H1 (cell line): Measurements from ENCODE around the gene PTPRD. TPM values are rescaled to one million over a fixed set of nuclear protein-coding genes. Genes with fewer than 3 reads are reported as not detected.

ENCODE experiments used
- CTCF ChIA-PET: fragments of 300-600 bp; sonication (Branson Sonifier 250); formaldehyde crosslinking; loops from one replicate; lab custom pipeline; 2021; ENCODE audit not compliant: partially characterized antibody; lab: Charles Lee
- POLR2A ChIA-PET: fragments of 300-600 bp; sonication (Branson Sonifier 250); formaldehyde crosslinking; loops from one replicate; lab custom pipeline; 2021; ENCODE audit warnings: inconsistent platforms; ENCODE audit not compliant: partially characterized antibody; lab: Charles Lee
- DNase-seq, 2 experiments: peaks; one replicate each; pipeline versions ENCODE4 v3.0.0 to v3.0.0-alpha.2; 2010 to 2022; ENCODE audit warnings: low spot score in 2 of 2, low read depth in 1 of 2, mixed read lengths in 1 of 2
- FAIRE-seq: peaks from 2 replicates; lab custom pipeline; 2011; peaks lifted over from hg19 to GRCh38; lab: Jason Lieb, UNC
- H2AFZ ChIP-seq: 2 replicates; pipeline ENCODE4 v1.8.1; 2012; ENCODE audit warnings: low read length, inconsistent platforms
- H2AK5ac ChIP-seq: 2 replicates; pipeline ENCODE4 v1.6.1; 2013; ENCODE audit warnings: low read depth, low read length
- H2BK120ac ChIP-seq: replicated peaks from 2 replicates; pipeline ENCODE3; 2013; ENCODE audit warnings: low read depth, low read length, inconsistent platforms
- H2BK12ac ChIP-seq: 2 replicates; pipeline ENCODE4 v1.6.1; 2013; ENCODE audit warnings: low read depth, low read length
- H2BK15ac ChIP-seq: 2 replicates; pipeline ENCODE4 v1.6.1; 2013; ENCODE audit warnings: low read length
- H2BK20ac ChIP-seq: 2 replicates; pipeline ENCODE4 v1.6.1; 2013; ENCODE audit warnings: low read length
- H2BK5ac ChIP-seq: 2 replicates; pipeline ENCODE4 v1.6.1; 2013; ENCODE audit warnings: low read depth, low read length
- H3K14ac ChIP-seq: 2 replicates; pipeline ENCODE4 v1.6.1; 2013; ENCODE audit warnings: inconsistent platforms; ENCODE audit not compliant: insufficient read length
- H3K18ac ChIP-seq: 2 replicates; pipeline ENCODE4 v1.6.1; 2013; ENCODE audit warnings: low read length; ENCODE audit errors: extremely low read depth
- H3K23ac ChIP-seq: 2 replicates; pipeline ENCODE4 v1.6.1; 2013; ENCODE audit warnings: inconsistent platforms; ENCODE audit not compliant: insufficient read length
- H3K23me2 ChIP-seq: 2 replicates; pipeline ENCODE4 v1.6.1; 2013; ENCODE audit warnings: low read depth, low read length
- H3K27ac ChIP-seq: 2 replicates; pipeline ENCODE4 v1.6.1; 2011; ENCODE audit warnings: low read depth, low read length, inconsistent platforms
- H3K27me3 ChIP-seq, 4 experiments: replicated peaks in 1 of 4; 1 replicate in 1 of 4; 2 replicates in 3 of 4; pipeline versions ENCODE4 v1.6.1 to v1.8.1; 2011 to 2013; ENCODE audit warnings: low read length in 3 of 4, mild to moderate bottlenecking in 3 of 4, inconsistent platforms in 2 of 4, mixed read lengths in 2 of 4, moderate library complexity in 1 of 4; ENCODE audit not compliant: control insufficient read depth in 3 of 4, insufficient read depth in 3 of 4; ENCODE audit errors: extremely low read depth in 1 of 4
- H3K36me3 ChIP-seq, 4 experiments: 2 replicates each; pipeline versions ENCODE4 v1.6.1 to v1.8.1; 2011 to 2013; ENCODE audit warnings: mild to moderate bottlenecking in 4 of 4, low read length in 3 of 4, moderate library complexity in 2 of 4, control low read depth in 1 of 4, inconsistent platforms in 1 of 4; ENCODE audit not compliant: insufficient read depth in 4 of 4, control insufficient read depth in 2 of 4
- H3K4ac ChIP-seq: replicated peaks from 2 replicates; pipeline ENCODE3; 2013; ENCODE audit warnings: low read length, low read depth, mixed read lengths, inconsistent platforms; ENCODE audit not compliant: insufficient read length
- H3K4me1 ChIP-seq, 4 experiments: replicated peaks in 1 of 4; 1 replicate in 1 of 4; 2 replicates in 3 of 4; pipeline versions ENCODE4 v1.6.1 to v1.8.1; 2011 to 2013; ENCODE audit warnings: low read length in 3 of 4, inconsistent platforms in 2 of 4, mixed read lengths in 1 of 4; ENCODE audit not compliant: insufficient read depth in 4 of 4, control insufficient read depth in 3 of 4
- H3K4me2 ChIP-seq, 2 experiments: 2 replicates each; pipeline versions ENCODE4 v1.6.1 to v1.8.1; 2011 to 2013; ENCODE audit warnings: low read depth in 2 of 2, low read length in 2 of 2, control low read depth in 1 of 2, inconsistent platforms in 1 of 2, mild to moderate bottlenecking in 1 of 2; ENCODE audit not compliant: insufficient read depth in 1 of 2
- H3K4me3 ChIP-seq, 4 experiments: fragments of 200-600, 300-600 bp in 1 of 4; sonication (generic), shearing (Covaris generic), sonication (Bioruptor Twin) in 1 of 4; 2 replicates each; pipeline versions ENCODE4 v1.5.1 to v1.8.1; 2011 to 2016; ENCODE audit warnings: low read length in 4 of 4, low read depth in 3 of 4, control low read depth in 2 of 4, inconsistent platforms in 2 of 4, mild to moderate bottlenecking in 2 of 4, mixed read lengths in 1 of 4, moderate library complexity in 1 of 4; ENCODE audit not compliant: insufficient read depth in 2 of 4; ENCODE audit errors: extremely low read depth in 1 of 4
- H3K56ac ChIP-seq: replicated peaks from 2 replicates; pipeline ENCODE3; 2013; ENCODE audit warnings: low read depth, mild to moderate bottlenecking, mixed read lengths, low read length, inconsistent platforms; ENCODE audit not compliant: insufficient read length
- H3K79me1 ChIP-seq: 2 replicates; pipeline ENCODE4 v1.6.1; 2013; ENCODE audit warnings: low read depth, low read length, control low read depth
- H3K79me2 ChIP-seq, 2 experiments: 2 replicates each; pipeline versions ENCODE4 v1.6.1 to v1.8.1; 2012 to 2013; ENCODE audit warnings: low read length in 2 of 2, mild to moderate bottlenecking in 2 of 2, inconsistent platforms in 1 of 2; ENCODE audit not compliant: insufficient read depth in 2 of 2, control insufficient read depth in 1 of 2
- H3K9ac ChIP-seq, 4 experiments: replicated peaks in 1 of 4; 1 replicate in 1 of 4; 2 replicates in 3 of 4; pipeline versions ENCODE4 v1.6.1 to v1.8.1; 2011 to 2013; ENCODE audit warnings: low read depth in 3 of 4, low read length in 3 of 4, control low read depth in 2 of 4, mild to moderate bottlenecking in 2 of 4, moderate library complexity in 2 of 4, inconsistent platforms in 1 of 4; ENCODE audit errors: extremely low read depth in 1 of 4
- H3K9me3 ChIP-seq, 2 experiments: 2 replicates each; pipeline versions ENCODE4 v1.6.1 to v1.8.1; 2012 to 2013; ENCODE audit warnings: mild to moderate bottlenecking in 2 of 2, moderate library complexity in 2 of 2, control low read depth in 1 of 2, inconsistent platforms in 1 of 2, low read depth in 1 of 2, low read length in 1 of 2, mixed read lengths in 1 of 2; ENCODE audit not compliant: insufficient read depth in 2 of 2
- H4K20me1 ChIP-seq, 2 experiments: replicated peaks in 1 of 2; 2 replicates each; pipeline versions ENCODE3 to v1.8.1; 2011 to 2013; ENCODE audit warnings: inconsistent platforms in 2 of 2, low read length in 2 of 2, mild to moderate bottlenecking in 1 of 2; ENCODE audit not compliant: insufficient read depth in 2 of 2, control insufficient read depth in 1 of 2
- H4K5ac ChIP-seq: 2 replicates; pipeline ENCODE4 v1.6.1; 2013; ENCODE audit warnings: low read length, low read depth, mixed read lengths, inconsistent platforms; ENCODE audit not compliant: insufficient read length
- H4K8ac ChIP-seq: 2 replicates; pipeline ENCODE4 v1.8.0; 2013; ENCODE audit warnings: mild to moderate bottlenecking, moderate library complexity, low read length, inconsistent platforms; ENCODE audit not compliant: insufficient read depth; ENCODE audit errors: extremely low read depth
- H4K91ac ChIP-seq: replicated peaks from 2 replicates; pipeline ENCODE3; 2013; ENCODE audit warnings: low read length, mixed read lengths, inconsistent platforms; ENCODE audit not compliant: insufficient read length
- ATF2 ChIP-seq: IDR thresholded peaks from 2 replicates; pipeline ENCODE4 v1.6.1; 2012; ENCODE audit warnings: low read length, inconsistent platforms
- CBX8 ChIP-seq: fragments of 300-800, 300-1000 bp; sonication (generic); IDR thresholded peaks from 2 replicates; pipeline ENCODE4 v1.7.1; 2016; ENCODE audit warnings: low read depth, low read length, borderline replicate concordance
- CHD1 ChIP-seq: IDR thresholded peaks from 2 replicates; pipeline ENCODE4 v1.6.1; 2012; ENCODE audit warnings: low read depth, low read length, improper control_type of control experiment
- CTBP2 ChIP-seq: IDR thresholded peaks from 2 replicates; pipeline ENCODE4 v1.7.0; 2011; ENCODE audit warnings: borderline replicate concordance, mild to moderate bottlenecking, moderate library complexity, mixed read lengths, low read length; ENCODE audit not compliant: insufficient read depth, insufficient read length
- EP300 ChIP-seq, 2 experiments: IDR thresholded peaks; 1 replicate in 1 of 2; 2 replicates in 1 of 2; pipeline ENCODE4 v1.6.1; 2011 to 2012; ENCODE audit warnings: low read depth in 2 of 2, low read length in 2 of 2, mild to moderate bottlenecking in 2 of 2, borderline replicate concordance in 1 of 2, inconsistent platforms in 1 of 2, moderate library complexity in 1 of 2
- EZH2 ChIP-seq: fragments of 200-600 bp; sonication (generic); IDR thresholded peaks from 2 replicates; pipeline ENCODE4 v1.7.1; 2012; ENCODE audit warnings: low read depth, mild to moderate bottlenecking, moderate library complexity, low read length, inconsistent platforms; ENCODE audit not compliant: severe bottlenecking
- KDM1A ChIP-seq: fragments of 200-600, 300-600 bp; sonication (generic); IDR thresholded peaks from 2 replicates; pipeline ENCODE4 v1.7.1; 2016; ENCODE audit warnings: mild to moderate bottlenecking, low read length, borderline replicate concordance
- KDM5A ChIP-seq: fragments of 200-600 bp; IDR thresholded peaks from 2 replicates; pipeline ENCODE4 v1.7.1; 2012; ENCODE audit warnings: mild to moderate bottlenecking, low read length, inconsistent platforms, mixed read lengths
- MAFK ChIP-seq: IDR thresholded peaks from 2 replicates; pipeline ENCODE4 v1.6.1; 2012; ENCODE audit warnings: low read depth, mild to moderate bottlenecking, improper control_type of control experiment, low read length
- SAP30 ChIP-seq: fragments of 300-600 bp; sonication (generic); IDR thresholded peaks from 2 replicates; pipeline ENCODE4 v1.7.1; 2012; ENCODE audit warnings: low read length, moderate library complexity, mild to moderate bottlenecking, inconsistent platforms; ENCODE audit not compliant: insufficient read depth, insufficient replicate concordance
- SP1 ChIP-seq: IDR thresholded peaks from 2 replicates; pipeline ENCODE4 v1.6.1; 2011; ENCODE audit warnings: low read depth, low read length
- TAF1 ChIP-seq: IDR thresholded peaks from 2 replicates; pipeline ENCODE4 v1.6.1; 2011; ENCODE audit warnings: mild to moderate bottlenecking, low read depth, low read length
- YY1 ChIP-seq: IDR thresholded peaks from 2 replicates; pipeline ENCODE4 v1.6.1; 2011; ENCODE audit warnings: low read depth, mild to moderate bottlenecking, low read length
- WGBS, 2 experiments: shearing (Covaris generic) in 1 of 2; methylation state at CpG; one replicate each; pipeline versions ENCODE4 v1.1.6 to v1.1.7; 2013 to 2015; ENCODE audit warnings: low lambda C conversion rate in 2 of 2, mixed read lengths in 2 of 2, inconsistent platforms in 1 of 2, low coverage in 1 of 2, missing lambda C conversion rate in 1 of 2; ENCODE audit not compliant: insufficient replicate concordance in 2 of 2, insufficient coverage in 1 of 2, insufficient read length in 1 of 2; ENCODE audit errors: extremely low coverage in 1 of 2, missing lambda C conversion rate in 1 of 2; 5-methylcytosine and 5-hydroxymethylcytosine counted together
- polyA plus RNA-seq, 7 experiments: library from polyadenylated mRNA; depleted of rRNA in 3 of 7; stranded (reverse) in 5 of 7; unstranded in 2 of 7; fragments of >200 nt in 5 of 7; fragments of 200-250 nt in 2 of 7; gene quantifications; 1 replicate in 5 of 7; 2 replicates in 1 of 7; 4 replicates in 1 of 7; pipeline versions ENCODE4 v1.2.1 to v1.2.3, GENCODE V29; 2011 to 2013; ENCODE audit warnings: missing spikeins in 2 of 7, mixed read lengths in 2 of 7
- total RNA-seq: library from RNA; stranded (reverse); fragmentation: NEBNext Ultra II Directional; extraction: Animal tissue kit (Norgen Biotek cat#: 25700); gene quantifications from 2 replicates; pipeline ENCODE4 v1.2.1, GENCODE V29; 2021

Gene PTPRD
- total and polyA plus RNA-seq, 2 of the 8 experiments (the other 6 are each of a cell fraction or from before 2014, with no cell fraction given), result 17.2 to 77.0 TPM

DNA sequence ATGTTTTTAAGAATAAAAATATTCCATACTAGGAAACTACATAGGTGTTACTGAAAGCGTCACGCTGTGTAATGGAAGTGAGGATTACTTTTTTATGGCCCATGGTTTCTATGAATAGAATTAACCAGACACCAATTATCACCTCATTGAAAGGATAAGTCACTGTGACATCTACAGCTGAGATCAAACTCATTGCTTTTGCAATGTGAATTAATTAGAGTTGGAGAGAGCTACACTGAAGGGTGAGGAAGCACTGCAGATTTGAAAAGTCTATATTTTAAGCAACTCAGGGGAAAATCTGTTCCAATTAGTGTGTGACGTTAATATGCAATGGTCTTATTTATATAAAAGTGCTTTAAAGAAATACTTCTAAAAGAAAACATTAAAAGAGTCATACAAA is 1513.2 kb downstream of the PTPRD start:
- ChIA-PET CTCF (no interaction called here), POLR2A (no interaction called here)
- FAIRE-seq (no peak), DNase-seq (no peak)
- H3K36me3 ChIP-seq, result no peaks in the 10 kb centered on the region
- no peak overlapping the region for H3K18ac ChIP-seq
- H3K14ac ChIP-seq, result no peak overlapping the region
- no peak overlapping the region for H2BK20ac ChIP-seq
- no peak overlapping the region for H2BK120ac ChIP-seq
- H4K20me1 ChIP-seq, result no peaks in the 10 kb centered on the region
- H3K4me2 ChIP-seq, result no peak overlapping the region
- no peak overlapping the region for H3K27ac ChIP-seq
- H3K79me2 ChIP-seq, result no peaks in the 10 kb centered on the region
- H3K4me3 ChIP-seq, result no peak overlapping the region
- 96% methylated on average over 3 of the region's 3 CpGs; no CpG with 5 or more reads in 1 of the 2 experiments for WGBS, 2 experiments
- no peak overlapping the region for H4K8ac ChIP-seq
- no peaks in the 10 kb centered on the region for H3K23me2 ChIP-seq
- no peak overlapping the region for H3K9ac ChIP-seq
- no peak overlapping the region for H3K56ac ChIP-seq
- H4K91ac ChIP-seq, result no peak overlapping the region
- no peak overlapping the region for H2AFZ ChIP-seq
- H3K4ac ChIP-seq, result no peak overlapping the region
- no peaks in the 10 kb centered on the region for H3K9me3 ChIP-seq
- H2BK15ac ChIP-seq, result no peak overlapping the region
- H2AK5ac ChIP-seq, result no peak overlapping the region
- H3K79me1 ChIP-seq, result no peaks in the 10 kb centered on the region
- H2BK12ac ChIP-seq, result no peak overlapping the region
- H3K23ac ChIP-seq, result no peak overlapping the region
- H3K27me3 ChIP-seq, result no peaks in the 10 kb centered on the region
- no peak overlapping the region for H2BK5ac ChIP-seq
- peaks cover 0 to 5% (median 2%) of the 10 kb centered on the region in 4 experiments; a peak in 2 of 7 replicates for H3K4me1 ChIP-seq
- H4K5ac ChIP-seq, result no peak overlapping the region
- TF ChIP-seq KDM5A (no peak), ATF2 (no peak), SAP30 (no peak), KDM1A (no peak), SP1 (no peak), EP300 (IDR thresholded peaks at IDR 0.05; ENCODE audit: borderline replicate concordance in 1 of 2, low read depth in 2 of 2, low read length in 2 of 2) (no peak), CBX8 (no peak), CHD1 (no peak), YY1 (no peak), EZH2 (no peak), TAF1 (no peak), CTBP2 (no peak), MAFK (no peak)
